K562 (cell line): ENCODE measurements around the gene ACAT2. TPM values are rescaled to one million over a fixed set of nuclear protein-coding genes. Genes with fewer than 3 reads are reported as not detected.

ENCODE experiments used
- CBX1 ChIP-seq: sonication (generic); IDR thresholded peaks from 2 replicates; pipeline ENCODE4 v1.6.1; 2016; ENCODE audit warnings: antibody characterized with exemption, low read depth, mild to moderate bottlenecking
- CBX2 ChIP-seq: fragments of 200-600 bp; sonication (generic); IDR thresholded peaks from one replicate; pipeline ENCODE4 v1.6.1; 2012; ENCODE audit warnings: mild to moderate bottlenecking, low read length, inconsistent platforms; ENCODE audit not compliant: insufficient read depth, poor library complexity, severe bottlenecking
- CREM ChIP-seq: IDR thresholded peaks from 2 replicates; pipeline ENCODE4 v1.6.1; 2014; ENCODE audit warnings: antibody characterized with exemption, low read depth
- CXXC5 ChIP-seq: fragments of 250-450 bp; sonication (Bioruptor Pico); IDR thresholded peaks from 2 replicates; pipeline ENCODE4 v1.8.0; 2022; ENCODE audit warnings: inconsistent platforms, mild to moderate bottlenecking, moderate library complexity
- ELF1 ChIP-seq: fragments of 200-800 bp; sonication (Bioruptor generic); IDR thresholded peaks from 2 replicates; pipeline ENCODE4 v1.6.1; 2016; ENCODE audit warnings: missing genetic modification characterization, missing compliant biosample characterization
- ERF ChIP-seq: fragments of 450-650 bp; formaldehyde crosslinking; IDR thresholded peaks from 2 replicates; pipeline ENCODE4 v1.4.0; 2020; ENCODE audit warnings: mild to moderate bottlenecking, mixed read lengths
- HDAC1 ChIP-seq, 2 experiments: fragments of 450-650 bp; IDR thresholded peaks; 2 replicates each; pipeline ENCODE4 v1.6.1; 2016 to 2017; ENCODE audit warnings: inconsistent platforms in 1 of 2, mild to moderate bottlenecking in 1 of 2, moderate library complexity in 1 of 2
- HSF4 ChIP-seq: fragments of 250-450 bp; sonication (Bioruptor Pico); IDR thresholded peaks from 2 replicates; pipeline ENCODE4 v2.1.2; 2022; ENCODE audit warnings: mild to moderate bottlenecking, moderate library complexity, borderline replicate concordance
- MTA1 ChIP-seq: fragments of 450-650 bp; IDR thresholded peaks from 2 replicates; pipeline ENCODE4 v1.6.1; 2017; ENCODE audit warnings: borderline replicate concordance
- MTF1 ChIP-seq: fragments of 250-450 bp; sonication (Bioruptor Pico); IDR thresholded peaks from 2 replicates; pipeline ENCODE4 v1.9.0; 2021; ENCODE audit warnings: moderate library complexity, mild to moderate bottlenecking, inconsistent platforms, borderline replicate concordance
- NFE2L1 ChIP-seq: fragments of 450-650 bp; IDR thresholded peaks from 2 replicates; pipeline ENCODE4 v1.6.1; 2016; ENCODE audit warnings: missing genetic modification characterization, low read depth, mild to moderate bottlenecking, missing compliant biosample characterization, moderate library complexity, borderline replicate concordance
- POLR2AphosphoS5 ChIP-seq: IDR thresholded peaks from 2 replicates; pipeline ENCODE4 v1.6.1; 2011; ENCODE audit warnings: mild to moderate bottlenecking, low read depth, low read length, moderate library complexity; ENCODE audit not compliant: control insufficient read depth, insufficient read depth
- RBM17 ChIP-seq: fragments of 200-400 bp; formaldehyde crosslinking; IDR thresholded peaks from 2 replicates; pipeline ENCODE4 v1.6.1; 2017; ENCODE audit warnings: low read depth, mild to moderate bottlenecking, low read length, borderline replicate concordance
- TCF7L2 ChIP-seq: fragments of 150-350 bp; IDR thresholded peaks from 2 replicates; pipeline ENCODE4 v1.6.1; 2016; ENCODE audit warnings: low read depth, mild to moderate bottlenecking, low read length, moderate library complexity
- ZC3H4 ChIP-seq: sonication (generic); formaldehyde crosslinking; IDR thresholded peaks from 2 replicates; pipeline ENCODE4 v1.9.0; 2021; ENCODE audit warnings: missing genetic modification reagents, borderline replicate concordance
- ZNF143 ChIP-seq: sonication (generic); formaldehyde crosslinking; IDR thresholded peaks from 2 replicates; pipeline ENCODE4 v1.9.0; 2022; ENCODE audit warnings: mild to moderate bottlenecking, missing genetic modification reagents
- ZNF668 ChIP-seq: fragments of 250-450 bp; sonication (Bioruptor Pico); IDR thresholded peaks from 2 replicates; pipeline ENCODE4 v1.8.0; 2022; ENCODE audit warnings: mild to moderate bottlenecking, inconsistent platforms
- ZNF780A ChIP-seq: fragments of 250-450 bp; sonication (Bioruptor Pico); IDR thresholded peaks from 2 replicates; pipeline ENCODE4 v1.5.0; 2021; ENCODE audit warnings: mild to moderate bottlenecking
- ZNF830 ChIP-seq: fragments of 250-450 bp; sonication (Bioruptor Pico); IDR thresholded peaks from 2 replicates; pipeline ENCODE4 v1.5.0; 2021; ENCODE audit warnings: mild to moderate bottlenecking
- polyA plus RNA-seq, 8 experiments: library from polyadenylated mRNA; depleted of rRNA in 4 of 8; stranded (reverse) in 5 of 8; unstranded in 3 of 8; fragments of >200 nt; fragmentation: Nextera tagmentation in 2 of 8; fragmentation: Illumina TruSeq in 1 of 8; extraction: Ambion mirVana in 2 of 8; extraction: Trizol in 1 of 8; gene quantifications; 2 replicates each; pipeline versions ENCODE4 v1.2.1 to v1.2.3, GENCODE V29; 2011 to 2014; ENCODE audit warnings: inconsistent platforms in 1 of 8, missing spikeins in 1 of 8
- total RNA-seq, 7 experiments: library from RNA; depleted of rRNA in 6 of 7; stranded (reverse); fragments of >200 nt in 6 of 7; fragmentation: Illumina TruSeq in 2 of 7; extraction: Trizol in 2 of 7; gene quantifications; 2 replicates each; pipeline versions ENCODE4 v1.2.1 to v1.2.3, GENCODE V29; 2011 to 2021; ENCODE audit warnings: low replicate concordance in 1 of 7
- TF ChIP-seq, protein P1 (sequence below): sonication (generic); formaldehyde crosslinking; IDR thresholded peaks from 2 replicates; pipeline ENCODE4 v1.8.0; 2022; ENCODE audit warnings: mild to moderate bottlenecking, missing genetic modification reagents
- TF ChIP-seq, protein P2 (sequence below): fragments of 450-650 bp; formaldehyde crosslinking; IDR thresholded peaks from 2 replicates; pipeline ENCODE4 v1.4.0; 2022; ENCODE audit warnings: missing genetic modification characterization
- TF ChIP-seq, protein P3 (sequence below): fragments of 250-450 bp; sonication (Bioruptor Pico); IDR thresholded peaks from 2 replicates; pipeline ENCODE4 v1.9.0; 2021; ENCODE audit warnings: mild to moderate bottlenecking
- TF ChIP-seq, protein P4 (sequence below): sonication (generic); formaldehyde crosslinking; IDR thresholded peaks from 2 replicates; pipeline ENCODE4 v1.8.1; 2023; ENCODE audit warnings: mild to moderate bottlenecking, missing genetic modification reagents, moderate library complexity
- TF ChIP-seq, protein P5 (sequence below): fragments of 250-450 bp; sonication (Bioruptor Pico); IDR thresholded peaks from 2 replicates; pipeline ENCODE4 v1.8.0; 2021; ENCODE audit warnings: moderate library complexity, mild to moderate bottlenecking, inconsistent platforms

The ACAT2 gene
- total and polyA plus RNA-seq, 9 of the 15 experiments (the other 6 are each of a cell fraction or from before 2014, with no cell fraction given), result 63.0 to 309 (median 144) TPM

DNA sequence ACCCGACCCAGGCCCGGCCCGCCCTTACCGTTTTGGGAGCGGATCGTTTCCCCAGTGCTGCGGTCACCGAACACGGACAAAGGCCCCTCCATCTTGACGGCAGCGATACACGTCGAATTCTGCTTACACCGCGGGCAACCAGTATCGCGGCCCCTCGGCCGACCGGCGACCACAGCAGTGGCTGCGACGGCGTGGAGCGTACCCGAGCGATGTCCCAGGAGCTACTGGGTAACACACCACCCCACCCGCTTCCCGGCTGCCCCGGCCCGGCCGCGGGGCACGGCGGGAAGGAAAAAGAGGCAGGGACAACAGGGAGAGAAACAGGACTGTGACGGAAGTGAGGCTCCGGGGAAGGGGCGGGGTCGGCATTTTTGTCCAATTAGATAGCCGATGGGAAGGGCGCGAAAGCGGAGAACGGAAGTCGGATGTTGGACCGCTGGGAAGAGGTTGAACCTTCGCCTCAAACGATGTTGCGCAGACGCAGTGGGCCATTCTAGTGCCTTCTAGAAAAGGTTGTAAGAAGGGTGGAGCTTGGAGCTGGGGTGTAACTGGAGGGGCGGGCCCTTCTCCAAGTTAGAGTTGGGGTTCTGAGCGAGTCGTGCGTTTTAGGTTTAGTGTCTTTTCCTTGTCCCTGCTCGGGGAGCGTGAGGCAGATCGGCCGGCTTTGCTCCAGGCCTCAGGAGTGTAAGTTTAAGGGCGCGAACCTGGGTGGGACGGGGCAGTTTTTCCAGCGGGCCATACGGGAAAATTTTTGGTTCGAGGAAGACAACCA, 27.7 kb downstream of the ACAT2 start, which contains the start of gene TCP1 (continued):
- TF ChIP-seq, protein P1, sequence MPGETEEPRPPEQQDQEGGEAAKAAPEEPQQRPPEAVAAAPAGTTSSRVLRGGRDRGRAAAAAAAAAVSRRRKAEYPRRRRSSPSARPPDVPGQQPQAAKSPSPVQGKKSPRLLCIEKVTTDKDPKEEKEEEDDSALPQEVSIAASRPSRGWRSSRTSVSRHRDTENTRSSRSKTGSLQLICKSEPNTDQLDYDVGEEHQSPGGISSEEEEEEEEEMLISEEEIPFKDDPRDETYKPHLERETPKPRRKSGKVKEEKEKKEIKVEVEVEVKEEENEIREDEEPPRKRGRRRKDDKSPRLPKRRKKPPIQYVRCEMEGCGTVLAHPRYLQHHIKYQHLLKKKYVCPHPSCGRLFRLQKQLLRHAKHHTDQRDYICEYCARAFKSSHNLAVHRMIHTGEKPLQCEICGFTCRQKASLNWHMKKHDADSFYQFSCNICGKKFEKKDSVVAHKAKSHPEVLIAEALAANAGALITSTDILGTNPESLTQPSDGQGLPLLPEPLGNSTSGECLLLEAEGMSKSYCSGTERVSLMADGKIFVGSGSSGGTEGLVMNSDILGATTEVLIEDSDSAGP (CRISPR knock-in tag), result peak; percentile 26; the same call in 1 of the 2 replicates
- TF ChIP-seq NFE2L1 (tag), result no peak
- peak; percentile 49; the same call in 1 of the 2 replicates for TF ChIP-seq MTF1
- peak; percentile 74; the same call in 1 of the 2 replicates for TF ChIP-seq TCF7L2
- TF ChIP-seq, protein P2, sequence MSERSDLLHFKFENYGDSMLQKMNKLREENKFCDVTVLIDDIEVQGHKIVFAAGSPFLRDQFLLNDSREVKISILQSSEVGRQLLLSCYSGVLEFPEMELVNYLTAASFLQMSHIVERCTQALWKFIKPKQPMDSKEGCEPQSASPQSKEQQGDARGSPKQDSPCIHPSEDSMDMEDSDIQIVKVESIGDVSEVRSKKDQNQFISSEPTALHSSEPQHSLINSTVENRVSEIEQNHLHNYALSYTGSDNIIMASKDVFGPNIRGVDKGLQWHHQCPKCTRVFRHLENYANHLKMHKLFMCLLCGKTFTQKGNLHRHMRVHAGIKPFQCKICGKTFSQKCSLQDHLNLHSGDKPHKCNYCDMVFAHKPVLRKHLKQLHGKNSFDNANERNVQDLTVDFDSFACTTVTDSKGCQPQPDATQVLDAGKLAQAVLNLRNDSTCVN (CRISPR knock-in tag), result 0 out of 2 replicates have a peak, but pooled peaks have one; percentile 79
- TF ChIP-seq ELF1 (tag), result no peak
- peak; percentile 93 for TF ChIP-seq POLR2AphosphoS5
- TF ChIP-seq CBX2, result no peak
- no peak for TF ChIP-seq RBM17
- TF ChIP-seq HDAC1 (IDR thresholded peaks at IDR 0.05), result peak in 1 of 2 experiments; percentile 76; a peak in 2 of 4 replicates
- TF ChIP-seq ZNF830, result no peak
- peak; percentile 81; the same call in 1 of the 2 replicates for TF ChIP-seq CBX1
- peak; percentile 86 for TF ChIP-seq ZNF143 (CRISPR knock-in tag)
- TF ChIP-seq ZC3H4 (CRISPR knock-in tag), result no peak
- peak; percentile 80 for TF ChIP-seq CREM
- no peak; the same call in 1 of the 2 replicates for TF ChIP-seq CXXC5
- TF ChIP-seq, protein P3, sequence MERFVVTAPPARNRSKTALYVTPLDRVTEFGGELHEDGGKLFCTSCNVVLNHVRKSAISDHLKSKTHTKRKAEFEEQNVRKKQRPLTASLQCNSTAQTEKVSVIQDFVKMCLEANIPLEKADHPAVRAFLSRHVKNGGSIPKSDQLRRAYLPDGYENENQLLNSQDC (CRISPR knock-in tag), result 0 out of 2 replicates have a peak, but pooled peaks have one; percentile 70
- TF ChIP-seq HSF4 (CRISPR knock-in tag), result peak; percentile 73; the same call in 1 of the 2 replicates
- TF ChIP-seq, protein P4, sequence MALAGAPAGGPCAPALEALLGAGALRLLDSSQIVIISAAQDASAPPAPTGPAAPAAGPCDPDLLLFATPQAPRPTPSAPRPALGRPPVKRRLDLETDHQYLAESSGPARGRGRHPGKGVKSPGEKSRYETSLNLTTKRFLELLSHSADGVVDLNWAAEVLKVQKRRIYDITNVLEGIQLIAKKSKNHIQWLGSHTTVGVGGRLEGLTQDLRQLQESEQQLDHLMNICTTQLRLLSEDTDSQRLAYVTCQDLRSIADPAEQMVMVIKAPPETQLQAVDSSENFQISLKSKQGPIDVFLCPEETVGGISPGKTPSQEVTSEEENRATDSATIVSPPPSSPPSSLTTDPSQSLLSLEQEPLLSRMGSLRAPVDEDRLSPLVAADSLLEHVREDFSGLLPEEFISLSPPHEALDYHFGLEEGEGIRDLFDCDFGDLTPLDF, result peak; percentile 98
- TF ChIP-seq ZNF668 (CRISPR knock-in tag), result 0 out of 2 replicates have a peak, but pooled peaks have one; percentile 54
- no peak for TF ChIP-seq MTA1
- no peak for TF ChIP-seq ZNF780A (CRISPR knock-in tag)
- peak; percentile 87 for TF ChIP-seq ERF (CRISPR knock-in tag)
- TF ChIP-seq, protein P5, sequence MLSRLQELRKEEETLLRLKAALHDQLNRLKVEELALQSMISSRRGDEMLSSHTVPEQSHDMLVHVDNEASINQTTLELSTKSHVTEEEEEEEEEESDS (CRISPR knock-in tag), result no peak
